Body of pancreas (tissue), 4 donors: Measurements from ENCODE around the gene TLR9. TPM values are rescaled to one million over a fixed set of nuclear protein-coding genes. Genes with fewer than 3 reads are reported as not detected.

Experiments used
- ATAC-seq: fragments of 150-250 bp; one replicate; pipeline ENCODE4 v1.9.1; 2016
- DNase-seq, 4 donors: peaks; one replicate each; pipeline ENCODE4 v3.0.0-alpha.2; 2019
- H3K27ac ChIP-seq, 4 donors: fragments of 200-600 bp; sonication (generic); 1 replicate in 3 of 4; 2 replicates in 1 of 4; pipeline versions ENCODE4 v1.5.1 to v1.6.1; 2016 to 2019; ENCODE audit warnings: mild to moderate bottlenecking in 1 of 4, mixed read lengths in 1 of 4, moderate library complexity in 1 of 4
- H3K27me3 ChIP-seq, 2 donors: fragments of 200-600 bp; sonication (generic); one replicate each; pipeline ENCODE4 v1.6.0; 2016; ENCODE audit warnings: mild to moderate bottlenecking in 1 of 2
- H3K36me3 ChIP-seq, 2 donors: fragments of 200-600 bp; sonication (generic); replicated peaks in 1 of 2; 2 replicates each; pipeline ENCODE4 v1.5.1; 2016; ENCODE audit warnings: low read depth in 2 of 2; ENCODE audit not compliant: insufficient read depth in 1 of 2
- H3K4me1 ChIP-seq: fragments of 200-600 bp; sonication (generic); one replicate; pipeline ENCODE4 v1.6.0; 2016
- H3K4me3 ChIP-seq, 2 donors: fragments of 200-600 bp; sonication (generic); 1 replicate in 1 of 2; 2 replicates in 1 of 2; pipeline ENCODE4 v1.5.1; 2016 to 2019
- H3K9me3 ChIP-seq, 3 donors: fragments of 200-600 bp; sonication (generic); 1 replicate in 2 of 3; 2 replicates in 1 of 3; pipeline ENCODE4 v1.5.1; 2016
- CTCF ChIP-seq, 7 experiments: fragments of 450-650 bp in 4 of 7; fragments of 200-600 bp in 3 of 7; sonication (generic) in 3 of 7; IDR thresholded peaks; one replicate each; pipeline ENCODE4 v1.5.1; 2016 to 2019; ENCODE audit warnings: antibody characterized with exemption in 7 of 7
- POLR2A ChIP-seq, 3 donors: fragments of 450-650 bp; IDR thresholded peaks; one replicate each; pipeline ENCODE4 v1.6.1; 2016; ENCODE audit warnings: antibody characterized with exemption in 3 of 3, mild to moderate bottlenecking in 2 of 3
- WGBS, 2 donors: methylation state at CpG; one replicate each; pipeline ENCODE4 v1.1.5; 2017; 5-methylcytosine and 5-hydroxymethylcytosine counted together
- intact Hi-C: fragments of 100-400 bp; cut with DNase I; formaldehyde crosslinking; loops from one replicate; pipeline ENCODE4 v1.15.1; 2023
- total RNA-seq, 2 donors: library from RNA; depleted of rRNA; stranded (reverse); fragments of >200 nt; gene quantifications; one replicate each; pipeline ENCODE4 v1.1.0, GENCODE V29; 2016

Gene TLR9
- total RNA-seq, 2 donors from 2014 or later: 0.26 TPM; not detected in 1

DNA sequence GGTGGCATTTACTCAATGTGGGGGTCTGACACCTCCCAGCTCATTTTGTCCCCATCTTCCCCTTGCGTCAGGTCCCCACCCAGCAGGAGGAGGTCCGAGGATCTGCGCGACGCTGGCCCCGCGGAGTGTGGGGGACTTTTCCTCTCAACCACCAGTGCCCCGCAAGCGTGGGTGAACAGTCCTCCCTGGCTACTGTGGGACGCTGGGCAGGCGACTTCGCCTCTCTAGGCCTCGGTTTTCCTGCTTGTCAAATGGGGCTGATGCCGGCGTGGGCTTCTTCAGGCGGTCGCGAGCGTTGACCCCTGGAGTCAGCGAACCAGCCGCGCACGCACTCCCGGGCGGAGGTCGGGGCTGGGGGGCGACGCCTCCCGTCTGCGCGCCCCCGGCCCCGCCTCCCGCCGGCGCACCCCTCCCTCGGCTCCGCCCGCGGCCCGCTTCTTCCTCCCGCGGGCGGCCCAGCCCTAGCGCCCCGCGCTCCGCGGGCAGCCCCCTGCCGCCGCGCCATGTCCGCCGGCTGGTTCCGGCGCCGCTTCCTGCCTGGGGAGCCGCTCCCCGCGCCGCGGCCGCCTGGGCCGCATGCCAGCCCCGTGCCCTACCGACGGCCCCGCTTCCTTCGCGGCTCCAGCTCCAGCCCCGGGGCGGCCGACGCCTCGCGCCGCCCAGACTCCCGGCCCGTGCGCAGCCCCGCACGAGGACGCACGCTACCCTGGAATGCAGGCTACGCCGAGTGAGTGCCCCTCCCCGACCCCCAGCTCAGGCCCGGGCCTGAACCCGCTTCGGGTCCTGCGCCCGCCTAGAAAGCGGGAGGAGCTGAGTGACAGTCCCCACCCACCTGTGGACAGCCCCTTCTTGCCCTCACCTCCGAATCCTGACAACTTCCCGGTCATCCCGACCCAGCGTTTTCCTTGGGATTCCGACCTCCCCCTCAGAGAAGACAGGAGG, 20.1 kb upstream of the TLR9 start, which contains the start of gene PPM1M:
PPM1M (plus strand) TSS at position 438 of the 942 bp plus-strand sequence; CDS start at position 504, 66 bp downstream.
- ATAC-seq (peak; percentile 70), DNase-seq (peak; percentile 47 to 63 (median 54))
- Histone ChIP-seq H3K27me3 (no peaks in the 10 kb centered on the region), H3K9me3 (no peaks in the 10 kb centered on the region), H3K36me3 (no peaks in the 10 kb centered on the region), H3K4me1 (peaks cover 14% of the 10 kb centered on the region), H3K4me3 (peak within 1 kb of the TSS in 1 of 2 donors; percentile 30), H3K27ac (peak within 1 kb of the TSS; percentile 56 to 82 (median 68))
- intact Hi-C loops: no loop called here
- TF ChIP-seq POLR2A (IDR thresholded peaks at IDR 0.05) (peak in 1 of 3 donors; percentile 23), CTCF (IDR thresholded peaks at IDR 0.05) (no peak)
- WGBS, 2 donors: 3 to 7% methylated on average over 5 to 94 of the region's 98 CpGs

DNA sequence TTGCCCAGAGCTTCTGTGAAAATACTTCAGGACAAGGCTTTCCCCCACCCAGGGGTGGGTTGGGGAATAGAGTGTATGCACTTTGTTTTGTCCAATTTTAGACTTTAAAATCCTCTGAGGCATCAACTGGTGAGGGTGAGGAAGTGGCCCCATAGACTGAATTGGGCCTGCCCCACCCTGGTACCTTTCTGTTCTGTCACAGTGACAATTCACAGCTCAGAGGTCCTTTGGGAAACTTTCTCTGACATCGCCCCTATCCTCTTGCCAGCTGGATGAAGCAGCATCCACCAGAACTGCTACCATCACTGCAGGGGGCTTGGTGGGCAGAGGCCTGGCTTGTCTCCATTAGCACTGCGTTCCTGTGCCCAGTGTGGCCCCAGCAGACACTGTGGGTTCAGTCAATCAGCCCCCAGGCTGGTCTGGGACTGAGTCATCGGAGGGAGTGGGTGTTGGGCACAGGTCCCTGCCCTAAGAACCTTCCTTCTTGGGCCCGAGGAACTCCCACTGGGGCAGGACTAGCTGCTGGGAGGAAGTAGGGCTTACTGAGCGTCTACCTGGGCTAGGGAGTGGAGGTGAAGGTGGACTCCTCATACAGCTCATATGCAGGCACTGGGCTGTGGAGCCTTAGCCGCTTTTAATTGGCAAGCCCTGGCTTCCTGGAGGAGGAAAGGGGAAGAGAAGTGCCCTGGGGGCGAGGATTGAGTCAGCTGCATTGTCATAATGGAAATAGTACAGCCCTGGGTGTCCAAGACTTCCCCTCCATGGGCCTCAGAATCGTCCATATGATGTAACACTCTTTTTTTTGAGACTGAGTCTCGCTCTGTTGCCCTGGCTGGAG, 18.6 kb upstream of the TLR9 start:
- intact Hi-C loops: no loop called here
- peak in 2 of 4 donors; percentile 11 to 67 for DNase-seq
- no peak for TF ChIP-seq POLR2A (IDR thresholded peaks at IDR 0.05)
- no peak for TF ChIP-seq CTCF (IDR thresholded peaks at IDR 0.05)
- H3K4me3 ChIP-seq: no peak overlapping the region
- H3K27ac ChIP-seq: peak overlapping the region in 2 of 4 donors; percentile 33 to 82
- 70 to 92% methylated on average over 2 to 9 of the region's 9 CpGs for WGBS, 2 donors
- ATAC-seq: no peak
- no peaks in the 10 kb centered on the region for H3K9me3 ChIP-seq
- H3K36me3 ChIP-seq: no peaks in the 10 kb centered on the region
- H3K27me3 ChIP-seq: no peaks in the 10 kb centered on the region
- H3K4me1 ChIP-seq: peaks cover 27% of the 10 kb centered on the region

- H3K9me3 ChIP-seq: no peaks in the 10 kb centered on the region
- peaks cover 42% of the 10 kb centered on the region for H3K4me1 ChIP-seq
- H3K4me3 ChIP-seq: no peak overlapping the region
- no peak for TF ChIP-seq POLR2A (IDR thresholded peaks at IDR 0.05)
- no peak for TF ChIP-seq CTCF (IDR thresholded peaks at IDR 0.05)
- no peaks in the 10 kb centered on the region for H3K36me3 ChIP-seq
- no peak for DNase-seq
- no peak for ATAC-seq
- WGBS, 2 donors: 84 to 87% methylated on average over 1 of the region's 1 CpG
- H3K27me3 ChIP-seq: no peaks in the 10 kb centered on the region
- intact Hi-C loops: no loop called here
- H3K27ac ChIP-seq: no peak overlapping the region
These were observed 16.6 kb upstream of the TLR9 start for GRCh38 chr3:52242039-52242438.

GRCh38 chr3:52240886-52241370, 15.5 kb upstream of the TLR9 start:
- no peak for DNase-seq
- Histone ChIP-seq H3K36me3 (no peaks in the 10 kb centered on the region), H3K27me3 (no peaks in the 10 kb centered on the region), H3K9me3 (no peaks in the 10 kb centered on the region), H3K4me1 (peaks cover 46% of the 10 kb centered on the region), H3K27ac (peak overlapping the region in 1 of 4 donors; percentile 92), H3K4me3 (no peak overlapping the region)
- intact Hi-C loops: no loop called here
- no peak for ATAC-seq
- 70 to 81% methylated on average over 4 of the region's 4 CpGs for WGBS, 2 donors
- TF ChIP-seq POLR2A (IDR thresholded peaks at IDR 0.05) (no peak), CTCF (IDR thresholded peaks at IDR 0.05) (no peak)
